Measurements from ENCODE around the gene PKHD1.

- no peak for TF ChIP-seq CTCF (IDR thresholded peaks at IDR 0.05)
- no peak for TF ChIP-seq POLR2AphosphoS5 (IDR thresholded peaks at IDR 0.05; ENCODE audit: insufficient read depth in 1 of 2, low read depth in 1 of 2)
Observed at GRCh38 chr6:52055451-52055850, 32.0 kb downstream of the PKHD1 start.
